NCI-H146 treated with DMSO at 0.1 percent for 48 hours (cell line): ENCODE results near the gene UNC45A.

ENCODE experiments used
- DNase-seq: peaks from one replicate; lab custom pipeline; 2025; ENCODE audit not compliant: unreplicated experiment; lab: John Stamatoyannopoulos, UW

The UNC45A gene

DNA sequence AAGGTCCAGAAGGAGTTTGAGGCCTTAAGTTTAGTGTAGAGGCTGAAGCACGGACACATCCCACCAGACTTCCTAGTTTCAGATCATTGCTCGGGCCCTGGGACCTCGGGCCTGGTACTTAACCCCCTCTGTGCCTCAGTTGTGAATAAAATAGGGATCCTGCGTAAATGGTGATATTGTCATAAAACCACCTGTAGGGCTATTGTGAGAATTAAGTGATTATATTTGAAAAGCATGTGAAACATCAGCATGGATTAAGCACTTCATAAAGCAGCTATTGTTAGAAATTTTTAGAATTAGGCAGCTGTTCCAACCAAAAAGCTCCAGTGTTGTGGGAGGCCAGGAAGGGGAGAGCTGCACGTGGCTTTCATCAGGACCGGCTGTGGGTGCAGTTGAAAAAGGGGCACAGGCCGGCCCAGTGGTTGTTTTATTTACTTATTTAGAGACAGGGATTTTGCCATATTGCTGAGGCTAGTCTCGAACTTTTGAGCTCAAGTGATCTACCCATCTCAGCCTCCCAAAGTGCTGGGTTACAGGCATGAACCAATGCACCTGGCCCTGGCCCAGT lies 24.0 kb downstream of the UNC45A start:
- DNase-seq, result no peak

DNA sequence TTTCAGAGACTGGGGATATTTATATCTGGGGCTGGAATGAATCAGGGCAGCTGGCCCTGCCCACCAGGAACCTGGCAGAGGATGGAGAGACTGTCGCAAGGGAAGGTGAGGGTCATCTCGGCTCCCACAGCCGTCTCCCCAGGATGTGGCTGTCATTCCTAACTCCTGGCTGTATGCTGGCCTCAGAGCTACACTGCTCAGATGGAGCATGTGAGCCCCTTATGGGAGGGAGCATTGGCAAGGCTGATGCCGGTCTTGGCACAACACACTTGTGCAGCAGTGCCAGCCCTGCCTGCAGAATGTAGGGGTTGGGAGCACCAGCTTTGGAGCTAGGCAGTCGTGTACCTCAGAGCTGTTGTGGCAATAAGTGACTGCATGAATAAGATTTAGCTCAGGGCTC lies 24.8 kb downstream of the UNC45A start:
- no peak for DNase-seq

DNA sequence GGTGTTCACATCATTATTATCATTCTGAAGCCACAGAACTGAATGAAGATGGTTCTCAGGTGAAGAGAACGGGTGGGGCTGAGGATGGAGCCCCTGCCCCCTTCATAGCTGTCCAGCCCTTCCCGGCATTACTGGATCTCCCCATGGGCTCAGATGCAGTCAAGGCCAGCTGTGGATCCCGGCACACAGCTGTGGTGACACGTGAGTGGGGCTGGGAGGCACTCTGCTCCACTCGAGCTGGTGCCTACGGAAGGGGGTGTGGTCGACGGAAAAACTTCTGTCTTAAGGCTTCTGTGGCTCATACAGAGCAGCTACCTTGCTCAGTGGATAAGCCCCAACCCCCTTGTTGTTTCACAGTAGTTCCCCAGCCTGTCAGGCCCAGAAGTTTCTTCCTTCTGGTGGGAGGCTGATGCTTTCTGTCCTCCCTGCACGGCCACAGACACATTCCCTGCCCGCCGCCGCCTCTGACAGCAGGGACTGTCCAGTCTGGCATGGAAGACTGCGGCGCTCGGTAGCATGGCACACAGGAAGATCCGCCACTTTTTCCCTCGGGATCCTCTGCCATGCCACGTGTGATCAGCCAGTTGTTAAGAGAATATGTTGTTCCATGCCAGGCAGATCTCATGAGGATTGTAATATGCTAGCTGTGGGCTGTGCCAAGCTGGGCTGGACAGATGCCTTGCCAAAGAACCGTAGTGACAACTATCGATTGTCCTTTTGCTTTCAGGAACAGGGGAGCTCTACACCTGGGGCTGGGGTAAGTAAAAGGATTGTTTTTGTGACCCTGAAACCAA lies 25.4 kb downstream of the UNC45A start:
- DNase-seq, result no peak

DNA sequence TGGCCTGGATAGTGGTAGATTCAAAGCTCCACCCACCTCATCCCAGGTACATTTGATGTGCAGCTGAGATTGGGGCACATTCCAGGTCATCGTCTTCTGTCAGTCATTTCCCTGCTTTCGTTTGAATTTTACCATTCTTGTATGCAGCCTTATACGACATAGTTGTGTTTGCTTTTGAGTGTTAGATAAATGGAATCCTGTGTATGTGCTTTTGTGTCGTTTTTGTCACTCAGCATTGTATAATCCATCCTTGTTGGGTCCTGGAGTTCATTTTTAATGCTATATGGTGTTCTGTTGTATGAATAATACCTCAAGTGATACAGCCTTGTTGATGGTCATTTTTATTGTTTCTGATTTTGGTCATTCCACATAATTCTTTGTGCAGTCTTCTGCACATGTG lies 26.9 kb downstream of the UNC45A start:
- no peak for DNase-seq

- DNase-seq, result no peak
Observed at GRCh38 chr15:90966262-90966661, 31.2 kb downstream of the UNC45A start.

GRCh38 chr15:90967206-90967605 lies 32.1 kb downstream of the UNC45A start:
- DNase-seq, result no peak

- no peak for DNase-seq
Observed at GRCh38 chr15:90968434-90968833, 33.3 kb downstream of the UNC45A start.

DNA sequence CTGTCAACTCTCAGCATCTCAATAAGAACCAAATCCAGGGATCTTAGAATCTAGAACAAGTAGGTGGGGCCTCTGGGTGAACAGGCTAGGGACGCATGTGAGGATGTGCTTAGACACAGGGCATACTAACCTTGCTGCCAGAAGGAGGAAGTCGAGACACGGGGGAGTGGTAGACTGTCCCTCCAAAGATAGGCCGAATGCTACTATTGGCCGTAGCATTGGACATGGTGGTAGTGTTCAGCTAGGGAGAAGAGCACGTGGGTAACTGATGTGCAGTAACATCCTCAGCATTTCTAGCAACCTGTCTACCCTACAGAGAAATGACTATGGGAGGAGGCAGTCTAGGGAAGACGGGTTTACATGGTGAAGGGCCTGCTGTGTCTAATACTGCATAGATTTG lies 35.2 kb downstream of the UNC45A start:
- no peak for DNase-seq

DNA sequence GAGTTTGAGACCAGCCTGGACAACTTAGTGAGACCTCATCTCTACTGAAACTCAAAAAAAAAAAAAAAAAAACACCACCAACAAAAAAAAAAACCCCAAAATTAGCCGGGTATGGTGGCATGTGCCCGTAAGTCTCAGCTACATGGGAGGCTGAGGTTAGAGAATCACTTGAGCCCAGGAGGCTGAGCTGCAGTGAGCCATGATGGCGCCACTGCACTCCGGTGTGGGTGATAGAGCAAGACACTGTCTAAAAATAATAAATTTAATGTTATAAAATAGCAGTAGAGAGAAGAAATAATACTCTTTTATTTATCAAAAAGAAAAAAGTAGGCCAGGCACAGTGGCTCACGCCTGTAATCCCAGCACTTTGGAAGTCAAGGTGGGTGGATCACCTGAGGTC lies 37.0 kb downstream of the UNC45A start:
- no peak for DNase-seq

GRCh38 chr15:90974216-90974615 lies 39.1 kb downstream of the UNC45A start:
- no peak for DNase-seq

- no peak for DNase-seq
Observed at GRCh38 chr15:90979582-90979981, 44.5 kb downstream of the UNC45A start.

DNA sequence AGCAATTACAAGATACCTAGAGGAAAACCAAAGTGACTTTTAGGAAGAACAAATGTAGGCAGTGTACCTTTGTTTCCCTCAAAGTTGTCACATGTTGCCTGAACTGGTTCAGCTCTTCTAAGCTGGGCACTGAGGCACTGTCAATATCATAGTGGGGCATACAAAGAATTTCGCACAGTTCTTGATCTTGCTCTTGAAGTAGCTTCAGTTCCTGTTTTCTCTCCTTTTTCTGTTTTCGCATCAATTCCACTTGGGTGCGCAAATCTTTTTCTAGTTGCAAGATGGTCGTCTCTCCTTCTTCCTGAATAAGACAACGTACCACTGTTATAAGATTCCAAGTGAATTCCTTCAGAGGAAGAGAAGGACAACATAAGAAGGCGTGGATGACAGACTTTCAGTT lies 46.6 kb downstream of the UNC45A start:
- DNase-seq, result no peak

DNA sequence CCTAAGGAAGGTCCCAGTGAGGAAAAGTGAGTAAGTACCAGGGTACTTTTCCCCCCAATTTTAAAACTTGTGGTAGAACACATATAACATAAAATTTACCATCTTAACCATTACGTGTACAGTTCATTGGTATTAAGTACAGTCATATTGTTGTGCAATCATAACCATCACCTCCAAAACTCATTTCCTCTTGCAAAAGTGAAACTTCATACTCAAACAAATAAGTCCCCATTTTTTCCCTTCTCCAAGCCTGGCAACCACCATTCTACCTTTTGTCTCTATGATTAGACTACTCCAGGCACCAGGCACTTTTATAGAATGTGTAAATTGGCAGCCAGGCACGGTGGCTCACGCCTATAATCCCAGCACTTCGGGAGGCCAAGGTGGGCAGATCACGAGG lies 47.0 kb downstream of the UNC45A start:
- DNase-seq, result no peak

DNA sequence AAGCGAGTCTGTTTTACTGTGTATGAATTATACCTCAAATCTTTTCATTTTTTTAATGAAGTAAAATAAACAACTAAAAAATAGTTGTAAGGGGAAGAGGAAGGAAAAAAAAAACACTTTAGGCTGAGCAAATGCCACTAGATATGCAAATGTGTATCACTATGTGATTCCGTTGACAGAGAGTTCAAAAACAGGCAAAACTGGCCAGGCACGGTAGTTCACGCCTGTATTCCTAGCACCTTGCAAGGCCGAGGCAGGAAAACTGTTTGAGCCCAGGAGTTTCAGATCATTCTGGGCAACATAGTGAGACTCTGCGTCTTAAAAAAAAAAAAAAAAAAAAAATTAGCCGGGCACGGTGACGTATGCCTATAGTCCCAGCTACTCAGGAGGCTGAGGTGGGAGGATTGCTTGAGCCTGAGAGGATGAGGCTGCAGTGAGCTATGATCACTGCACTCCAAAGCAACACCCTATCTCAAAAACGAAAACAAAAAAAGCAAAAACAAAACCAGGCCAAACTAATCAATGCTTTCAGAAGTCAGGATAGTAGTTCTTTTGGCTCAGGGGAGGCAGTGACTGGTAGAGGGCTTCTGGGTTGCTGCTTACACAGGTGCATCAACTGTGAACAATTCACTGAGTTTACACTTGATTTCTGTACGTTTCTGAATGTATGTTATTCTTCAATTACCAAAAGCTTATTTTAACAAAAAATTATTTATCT lies 51.9 kb downstream of the UNC45A start:
- DNase-seq, result no peak

- DNase-seq, result no peak
Observed at GRCh38 chr15:90987561-90988141, 52.6 kb downstream of the UNC45A start.

- DNase-seq, result no peak
Observed at GRCh38 chr15:90988296-90988695, 53.2 kb downstream of the UNC45A start.

DNA sequence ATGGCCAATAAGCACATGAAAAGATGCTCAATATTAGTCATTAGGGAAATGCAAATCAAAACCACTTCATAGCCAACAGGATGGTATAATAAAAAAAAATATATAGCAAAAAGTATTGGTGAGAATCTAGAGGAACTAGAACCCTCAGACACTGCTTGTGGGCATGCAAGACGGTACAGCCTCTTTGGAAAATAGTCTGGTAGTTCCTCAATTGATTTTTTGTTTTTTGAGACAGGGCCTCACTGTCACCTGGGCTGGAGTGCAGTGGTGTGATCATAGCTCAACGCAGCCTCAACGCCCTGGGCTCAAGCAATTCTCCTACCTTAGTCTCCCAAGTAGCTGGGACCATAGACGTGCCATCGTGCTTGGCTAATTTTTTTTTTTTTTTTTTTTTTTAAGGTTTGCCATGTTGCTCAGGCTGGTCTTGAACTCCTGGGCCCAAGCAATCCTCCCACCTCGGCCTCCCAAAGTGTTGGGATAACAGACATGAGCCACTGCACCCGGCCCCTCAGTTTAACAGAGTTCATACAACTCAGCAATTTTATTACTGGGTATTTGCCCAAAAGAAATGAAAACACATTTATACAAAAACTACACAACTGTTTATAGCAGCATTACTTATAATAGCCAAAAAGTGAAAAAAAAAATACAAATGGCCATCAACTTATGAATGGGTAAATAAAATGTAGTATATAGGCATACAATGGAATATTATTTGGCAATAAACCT lies 54.1 kb downstream of the UNC45A start:
- no peak for DNase-seq

DNA sequence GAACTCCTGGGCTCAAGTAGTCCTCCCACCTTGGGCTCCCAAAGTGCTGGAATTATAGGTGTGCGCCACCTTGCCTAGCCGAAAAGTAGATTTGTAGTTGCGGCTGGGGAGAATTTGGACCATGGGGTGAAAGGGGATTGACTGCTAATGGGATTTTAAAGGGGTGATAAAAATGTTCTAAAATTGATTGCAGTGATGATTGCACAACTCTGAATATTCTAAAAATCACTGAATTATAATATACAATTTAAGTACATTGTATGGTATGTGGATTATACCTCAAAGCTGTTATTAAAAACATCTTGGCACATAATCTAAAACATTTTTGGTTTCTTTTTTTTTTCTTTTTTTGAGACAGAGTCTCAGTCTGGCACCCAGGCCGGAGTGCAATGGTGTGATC lies 55.4 kb downstream of the UNC45A start:
- DNase-seq, result no peak

GRCh38 chr15:90991587-90992285 lies 56.7 kb downstream of the UNC45A start:
- no peak for DNase-seq

- no peak for DNase-seq
Observed at GRCh38 chr15:90994059-90994416, 59.0 kb downstream of the UNC45A start.
